ENCODE results near the gene PCDHA6.

- TF ChIP-seq, protein P1, sequence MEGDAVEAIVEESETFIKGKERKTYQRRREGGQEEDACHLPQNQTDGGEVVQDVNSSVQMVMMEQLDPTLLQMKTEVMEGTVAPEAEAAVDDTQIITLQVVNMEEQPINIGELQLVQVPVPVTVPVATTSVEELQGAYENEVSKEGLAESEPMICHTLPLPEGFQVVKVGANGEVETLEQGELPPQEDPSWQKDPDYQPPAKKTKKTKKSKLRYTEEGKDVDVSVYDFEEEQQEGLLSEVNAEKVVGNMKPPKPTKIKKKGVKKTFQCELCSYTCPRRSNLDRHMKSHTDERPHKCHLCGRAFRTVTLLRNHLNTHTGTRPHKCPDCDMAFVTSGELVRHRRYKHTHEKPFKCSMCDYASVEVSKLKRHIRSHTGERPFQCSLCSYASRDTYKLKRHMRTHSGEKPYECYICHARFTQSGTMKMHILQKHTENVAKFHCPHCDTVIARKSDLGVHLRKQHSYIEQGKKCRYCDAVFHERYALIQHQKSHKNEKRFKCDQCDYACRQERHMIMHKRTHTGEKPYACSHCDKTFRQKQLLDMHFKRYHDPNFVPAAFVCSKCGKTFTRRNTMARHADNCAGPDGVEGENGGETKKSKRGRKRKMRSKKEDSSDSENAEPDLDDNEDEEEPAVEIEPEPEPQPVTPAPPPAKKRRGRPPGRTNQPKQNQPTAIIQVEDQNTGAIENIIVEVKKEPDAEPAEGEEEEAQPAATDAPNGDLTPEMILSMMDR (conservative IDR thresholded peaks at IDR 0.05; ENCODE audit: low read depth in 2 of 2) = no peak
- TF ChIP-seq REST (IDR thresholded peaks at IDR 0.05; ENCODE audit: unreplicated experiment) (no peak), POLR2AphosphoS5 (IDR thresholded peaks at IDR 0.05; ENCODE audit: low read depth) (no peak), JUNB (IDR thresholded peaks at IDR 0.05; ENCODE audit: unreplicated experiment) (no peak), EZH2 (IDR thresholded peaks at IDR 0.05; ENCODE audit: low read depth, unreplicated experiment) (no peak), EZH2phosphoT487 (IDR thresholded peaks at IDR 0.05; ENCODE audit: unreplicated experiment) (no peak), STAT1 (IDR thresholded peaks at IDR 0.05; ENCODE audit: unreplicated experiment) (no peak), ZNF462 (CRISPR knock-in tag; IDR thresholded peaks at IDR 0.05) (no peak), ZNF331 (CRISPR knock-in tag; IDR thresholded peaks at IDR 0.05; ENCODE audit: low read depth) (no peak), ETS1 (IDR thresholded peaks at IDR 0.05) (no peak), CREB1 (CRISPR knock-in tag; IDR thresholded peaks at IDR 0.05; ENCODE audit: low read depth) (no peak), ZNF114 (CRISPR knock-in tag; IDR thresholded peaks at IDR 0.05) (no peak), NANOG (IDR thresholded peaks at IDR 0.05; ENCODE audit: borderline replicate concordance) (no peak)
These were observed 36.7 kb upstream of the PCDHA6 start for GRCh38 chr5:140791089-140791488.

All from GM23338 (cell line).